ENCODE results near the gene TMEM272. TPM values are rescaled to one million over a fixed set of nuclear protein-coding genes. Genes with fewer than 3 reads are reported as not detected.

The TMEM272 gene
- total RNA-seq, 1 experiment from 2014 or later = 0.07 TPM

- no peaks in the 10 kb centered on the region for H3K9me3 ChIP-seq (ENCODE audit: low read length)
- H3K4me3 ChIP-seq (ENCODE audit: low read length) = no peak overlapping the region
- ChIA-PET POLR2A (ENCODE audit: unreplicated experiment) (no interaction called here), CTCF (no interaction called here)
- BruUV-seq (replicated peaks) = no TSS peak
- no peak for TF ChIP-seq EZH2phosphoT487 (IDR thresholded peaks at IDR 0.05; ENCODE audit: borderline replicate concordance, low read length)
- TF ChIP-seq EZH2 (IDR thresholded peaks at IDR 0.05; ENCODE audit: low read length, unreplicated experiment) = no peak
- TF ChIP-seq, protein P1, sequence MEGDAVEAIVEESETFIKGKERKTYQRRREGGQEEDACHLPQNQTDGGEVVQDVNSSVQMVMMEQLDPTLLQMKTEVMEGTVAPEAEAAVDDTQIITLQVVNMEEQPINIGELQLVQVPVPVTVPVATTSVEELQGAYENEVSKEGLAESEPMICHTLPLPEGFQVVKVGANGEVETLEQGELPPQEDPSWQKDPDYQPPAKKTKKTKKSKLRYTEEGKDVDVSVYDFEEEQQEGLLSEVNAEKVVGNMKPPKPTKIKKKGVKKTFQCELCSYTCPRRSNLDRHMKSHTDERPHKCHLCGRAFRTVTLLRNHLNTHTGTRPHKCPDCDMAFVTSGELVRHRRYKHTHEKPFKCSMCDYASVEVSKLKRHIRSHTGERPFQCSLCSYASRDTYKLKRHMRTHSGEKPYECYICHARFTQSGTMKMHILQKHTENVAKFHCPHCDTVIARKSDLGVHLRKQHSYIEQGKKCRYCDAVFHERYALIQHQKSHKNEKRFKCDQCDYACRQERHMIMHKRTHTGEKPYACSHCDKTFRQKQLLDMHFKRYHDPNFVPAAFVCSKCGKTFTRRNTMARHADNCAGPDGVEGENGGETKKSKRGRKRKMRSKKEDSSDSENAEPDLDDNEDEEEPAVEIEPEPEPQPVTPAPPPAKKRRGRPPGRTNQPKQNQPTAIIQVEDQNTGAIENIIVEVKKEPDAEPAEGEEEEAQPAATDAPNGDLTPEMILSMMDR (conservative IDR thresholded peaks at IDR 0.05; ENCODE audit: low read depth, low read length) = no peak
- ATAC-seq (no peak), DNase-seq (no peak)
- no peak overlapping the region for H3K4me2 ChIP-seq (ENCODE audit: low read length)
- no peaks in the 10 kb centered on the region for H3K9me2 ChIP-seq (replicated peaks; ENCODE audit: low read length)
- no peaks in the 10 kb centered on the region for H4K20me1 ChIP-seq (ENCODE audit: low read length)
- intact Hi-C loops (cut with micrococcal nuclease) = no loop called here
- H3K4me1 ChIP-seq (ENCODE audit: insufficient read depth, low read length) = no peaks in the 10 kb centered on the region; the same call in 1 of the 2 replicates
- H2AFZ ChIP-seq (ENCODE audit: low read length) = no peak overlapping the region
- no peaks in the 10 kb centered on the region for H3K79me2 ChIP-seq (ENCODE audit: low read length)
- H3K9ac ChIP-seq (ENCODE audit: low read length) = no peak overlapping the region
- no peak overlapping the region for H3K27ac ChIP-seq (ENCODE audit: low read length)
- no peaks in the 10 kb centered on the region; the same call in 1 of the 2 replicates for H3K36me3 ChIP-seq (ENCODE audit: low read depth, low read length)
- no peaks in the 10 kb centered on the region for H3K27me3 ChIP-seq (ENCODE audit: low read length)
- no peaks in the 10 kb centered on the region for H3F3A ChIP-seq (ENCODE audit: low read length, unreplicated experiment)
Observed at GRCh38 chr13:51892657-51893056, 47.7 kb upstream of the TMEM272 start.

DNA sequence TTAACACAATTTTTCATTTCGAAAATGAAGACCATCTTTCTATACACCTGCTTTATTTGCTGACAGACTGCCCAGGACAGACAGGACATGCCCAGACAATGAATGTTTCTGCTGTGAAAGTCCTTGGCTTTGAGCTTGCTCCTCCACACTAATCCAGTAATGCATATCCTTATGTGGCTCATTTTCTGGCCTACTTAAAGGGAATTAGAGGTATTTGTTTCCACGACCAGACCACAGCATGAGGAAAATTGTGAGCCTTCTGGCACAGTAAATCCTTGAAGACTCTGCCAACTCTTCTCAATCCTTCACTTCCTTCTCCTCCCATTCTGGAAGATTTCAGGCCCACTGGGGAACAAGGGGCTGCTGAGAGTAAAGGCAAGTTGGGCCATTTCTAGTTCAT, 42.5 kb upstream of the TMEM272 start:
- no peaks in the 10 kb centered on the region for H3K9me2 ChIP-seq (replicated peaks; ENCODE audit: low read length)
- POLR2A ChIA-PET (ENCODE audit: unreplicated experiment) = no interaction called here
- H3K4me1 ChIP-seq (ENCODE audit: insufficient read depth, low read length) = no peaks in the 10 kb centered on the region
- no peaks in the 10 kb centered on the region for H3K79me2 ChIP-seq (ENCODE audit: low read length)
- no peaks in the 10 kb centered on the region for H3F3A ChIP-seq (ENCODE audit: low read length, unreplicated experiment)
- H3K36me3 ChIP-seq (ENCODE audit: low read depth, low read length) = no peaks in the 10 kb centered on the region
- no peak for ATAC-seq
- no peaks in the 10 kb centered on the region for H4K20me1 ChIP-seq (ENCODE audit: low read length)
- H3K4me2 ChIP-seq (ENCODE audit: low read length) = no peak overlapping the region
- no peak overlapping the region for H3K9ac ChIP-seq (ENCODE audit: low read length)
- intact Hi-C loops (cut with micrococcal nuclease) = no loop called here
- no peak for TF ChIP-seq EZH2 (IDR thresholded peaks at IDR 0.05; ENCODE audit: low read length, unreplicated experiment)
- no peak for TF ChIP-seq EZH2phosphoT487 (IDR thresholded peaks at IDR 0.05; ENCODE audit: borderline replicate concordance, low read length)
- no peak for DNase-seq
- BruUV-seq (replicated peaks) = no TSS peak
- H2AFZ ChIP-seq (ENCODE audit: low read length) = no peak overlapping the region
- CTCF ChIA-PET = no interaction called here
- no peaks in the 10 kb centered on the region for H3K27me3 ChIP-seq (ENCODE audit: low read length)
- no peak overlapping the region for H3K27ac ChIP-seq (ENCODE audit: low read length)
- no peak overlapping the region for H3K4me3 ChIP-seq (ENCODE audit: low read length)
- no peaks in the 10 kb centered on the region for H3K9me3 ChIP-seq (ENCODE audit: low read length)

- no TSS peak for BruUV-seq (replicated peaks)
- H3K4me3 ChIP-seq (ENCODE audit: low read length) = no peak overlapping the region
- ChIA-PET POLR2A (ENCODE audit: unreplicated experiment) (interaction anchor here (0.6 kb wide), 1 partner anchor 11 kb away, joined by 3 read pairs; no protein-coding TSS in a partner anchor), CTCF (no interaction called here)
- H3K9me2 ChIP-seq (replicated peaks; ENCODE audit: low read length) = no peaks in the 10 kb centered on the region
- TF ChIP-seq EZH2phosphoT487 (IDR thresholded peaks at IDR 0.05; ENCODE audit: borderline replicate concordance, low read length) (no peak), EZH2 (IDR thresholded peaks at IDR 0.05; ENCODE audit: low read length, unreplicated experiment) (no peak)
- TF ChIP-seq, protein P1 (conservative IDR thresholded peaks at IDR 0.05; ENCODE audit: low read depth, low read length) = no peak
- no peak overlapping the region for H3K27ac ChIP-seq (ENCODE audit: low read length)
- no peaks in the 10 kb centered on the region for H3F3A ChIP-seq (ENCODE audit: low read length, unreplicated experiment)
- ATAC-seq = no peak
- no peak overlapping the region for H3K9ac ChIP-seq (ENCODE audit: low read length)
- no peaks in the 10 kb centered on the region for H3K27me3 ChIP-seq (ENCODE audit: low read length)
- no peak overlapping the region for H3K4me2 ChIP-seq (ENCODE audit: low read length)
- no peak for DNase-seq
- no peaks in the 10 kb centered on the region for H4K20me1 ChIP-seq (ENCODE audit: low read length)
- intact Hi-C loops (cut with micrococcal nuclease) = no loop called here
- no peak overlapping the region for H2AFZ ChIP-seq (ENCODE audit: low read length)
- no peaks in the 10 kb centered on the region for H3K9me3 ChIP-seq (ENCODE audit: low read length)
- no peaks in the 10 kb centered on the region for H3K79me2 ChIP-seq (ENCODE audit: low read length)
- H3K36me3 ChIP-seq (ENCODE audit: low read depth, low read length) = no peaks in the 10 kb centered on the region
- no peaks in the 10 kb centered on the region for H3K4me1 ChIP-seq (ENCODE audit: insufficient read depth, low read length)
Observed at GRCh38 chr13:51885651-51886050, 40.7 kb upstream of the TMEM272 start.

Data from PC-3 (cell line).